H1 (cell line): ENCODE data around the gene RCSD1.

Source experiments
- POLR2A ChIP-seq, 2 experiments: IDR thresholded peaks; 1 replicate in 1 of 2; 2 replicates in 1 of 2; pipeline ENCODE4 v1.6.1; 2011; ENCODE audit warnings: low read depth in 2 of 2, low read length in 2 of 2, mild to moderate bottlenecking in 2 of 2; ENCODE audit errors: control extremely low read depth in 1 of 2
- SUZ12 ChIP-seq: fragments of 200-600 bp; sonication (generic); IDR thresholded peaks from 2 replicates; pipeline ENCODE4 v1.6.1; 2012; ENCODE audit warnings: mild to moderate bottlenecking, inconsistent platforms, low read length, moderate library complexity, mixed read lengths
- TF ChIP-seq, protein P1 (sequence below), 3 experiments: IDR thresholded peaks; 1 replicate in 2 of 3; 2 replicates in 1 of 3; pipeline versions ENCODE4 v1.5.1 to v1.6.1; 2011; ENCODE audit warnings: low read length in 3 of 3, mild to moderate bottlenecking in 3 of 3, inconsistent platforms in 2 of 3, low read depth in 1 of 3, moderate library complexity in 1 of 3; ENCODE audit not compliant: insufficient read depth in 1 of 3; ENCODE audit errors: control extremely low read depth in 1 of 3

DNA sequence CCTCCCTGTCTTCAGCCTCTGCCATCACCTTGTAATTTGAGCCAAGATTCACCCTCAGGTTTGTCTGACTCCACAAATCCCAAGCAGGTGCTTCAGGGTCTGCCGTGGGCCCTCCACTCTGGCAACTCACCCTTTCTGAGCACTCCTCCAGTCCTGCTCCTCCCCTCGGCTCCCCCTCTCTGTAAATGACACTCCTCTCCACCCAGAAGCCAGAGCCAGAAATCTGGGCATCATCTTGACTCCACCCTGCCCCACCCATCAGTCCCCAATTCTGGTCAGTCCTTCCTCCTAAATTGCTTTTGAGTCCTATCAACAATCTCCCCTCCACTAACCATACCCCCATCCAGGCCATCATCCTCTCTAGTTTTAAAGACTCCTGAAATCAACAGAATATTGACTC, 40.5 kb downstream of the RCSD1 start:
- TF ChIP-seq, protein P1, sequence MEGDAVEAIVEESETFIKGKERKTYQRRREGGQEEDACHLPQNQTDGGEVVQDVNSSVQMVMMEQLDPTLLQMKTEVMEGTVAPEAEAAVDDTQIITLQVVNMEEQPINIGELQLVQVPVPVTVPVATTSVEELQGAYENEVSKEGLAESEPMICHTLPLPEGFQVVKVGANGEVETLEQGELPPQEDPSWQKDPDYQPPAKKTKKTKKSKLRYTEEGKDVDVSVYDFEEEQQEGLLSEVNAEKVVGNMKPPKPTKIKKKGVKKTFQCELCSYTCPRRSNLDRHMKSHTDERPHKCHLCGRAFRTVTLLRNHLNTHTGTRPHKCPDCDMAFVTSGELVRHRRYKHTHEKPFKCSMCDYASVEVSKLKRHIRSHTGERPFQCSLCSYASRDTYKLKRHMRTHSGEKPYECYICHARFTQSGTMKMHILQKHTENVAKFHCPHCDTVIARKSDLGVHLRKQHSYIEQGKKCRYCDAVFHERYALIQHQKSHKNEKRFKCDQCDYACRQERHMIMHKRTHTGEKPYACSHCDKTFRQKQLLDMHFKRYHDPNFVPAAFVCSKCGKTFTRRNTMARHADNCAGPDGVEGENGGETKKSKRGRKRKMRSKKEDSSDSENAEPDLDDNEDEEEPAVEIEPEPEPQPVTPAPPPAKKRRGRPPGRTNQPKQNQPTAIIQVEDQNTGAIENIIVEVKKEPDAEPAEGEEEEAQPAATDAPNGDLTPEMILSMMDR (IDR thresholded peaks at IDR 0.05; ENCODE audit: control extremely low read depth in 1 of 3, insufficient read depth in 1 of 3, low read depth in 1 of 3, low read length in 3 of 3), result no peak
- TF ChIP-seq SUZ12, result no peak
- no peak for TF ChIP-seq POLR2A (IDR thresholded peaks at IDR 0.05; ENCODE audit: control extremely low read depth in 1 of 2, low read depth in 2 of 2, low read length in 2 of 2)
